NK-92 (cell line): ENCODE results near the gene ARRB1.
"Not testable (repeated sequence)": the region's sequence is repeated elsewhere in the genome, so short reads cannot be mapped to it uniquely, and the experiment has no call there.

Source experiments
- DNase-seq: peaks from one replicate; lab custom pipeline; 2025; ENCODE audit not compliant: unreplicated experiment; lab: John Stamatoyannopoulos, UW

The ARRB1 gene

DNA sequence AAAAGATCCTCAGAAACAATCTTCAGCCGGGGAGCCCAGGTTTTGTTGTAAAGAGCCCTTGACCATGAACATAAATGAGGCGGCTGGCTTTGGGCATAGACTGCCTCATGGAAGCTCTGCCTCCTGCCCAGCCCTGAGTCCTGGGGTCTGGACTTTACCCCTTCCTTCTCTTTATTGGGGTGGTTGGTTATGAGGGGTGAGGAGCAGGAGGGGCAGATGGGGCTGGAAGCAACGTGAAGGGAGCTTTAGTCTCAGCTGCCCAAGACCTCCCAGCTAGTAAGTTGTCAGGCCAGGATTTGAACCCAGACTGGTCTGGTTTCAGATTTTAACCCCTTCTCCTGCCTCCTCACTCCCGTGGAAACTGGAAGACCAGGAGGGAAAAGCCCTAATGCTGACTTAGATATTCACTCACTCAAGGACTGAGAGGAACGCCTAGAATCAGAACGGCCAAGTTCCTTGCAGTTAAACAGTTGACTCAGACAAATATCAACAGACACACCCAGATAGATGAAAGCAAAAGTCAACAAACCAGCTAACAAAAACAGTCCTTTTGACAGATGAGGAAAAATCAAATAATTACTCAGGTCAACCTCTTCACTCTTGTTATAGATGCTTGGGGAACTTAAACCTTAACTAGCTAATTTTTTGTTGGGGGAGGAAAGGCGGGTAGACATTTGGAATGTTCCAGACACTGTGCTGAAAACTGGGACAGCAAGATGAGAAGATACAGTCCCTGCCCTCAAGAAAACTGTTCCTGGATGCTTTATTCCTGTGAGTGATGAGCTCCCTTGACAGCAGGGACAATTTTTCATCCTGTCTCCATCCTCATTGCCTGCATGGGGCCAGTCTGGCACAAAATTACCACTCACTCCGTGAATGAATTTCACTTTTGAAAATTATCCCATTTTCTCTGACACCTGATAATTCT, 20.8 kb upstream of the ARRB1 start:
- DNase-seq = no peak

DNA sequence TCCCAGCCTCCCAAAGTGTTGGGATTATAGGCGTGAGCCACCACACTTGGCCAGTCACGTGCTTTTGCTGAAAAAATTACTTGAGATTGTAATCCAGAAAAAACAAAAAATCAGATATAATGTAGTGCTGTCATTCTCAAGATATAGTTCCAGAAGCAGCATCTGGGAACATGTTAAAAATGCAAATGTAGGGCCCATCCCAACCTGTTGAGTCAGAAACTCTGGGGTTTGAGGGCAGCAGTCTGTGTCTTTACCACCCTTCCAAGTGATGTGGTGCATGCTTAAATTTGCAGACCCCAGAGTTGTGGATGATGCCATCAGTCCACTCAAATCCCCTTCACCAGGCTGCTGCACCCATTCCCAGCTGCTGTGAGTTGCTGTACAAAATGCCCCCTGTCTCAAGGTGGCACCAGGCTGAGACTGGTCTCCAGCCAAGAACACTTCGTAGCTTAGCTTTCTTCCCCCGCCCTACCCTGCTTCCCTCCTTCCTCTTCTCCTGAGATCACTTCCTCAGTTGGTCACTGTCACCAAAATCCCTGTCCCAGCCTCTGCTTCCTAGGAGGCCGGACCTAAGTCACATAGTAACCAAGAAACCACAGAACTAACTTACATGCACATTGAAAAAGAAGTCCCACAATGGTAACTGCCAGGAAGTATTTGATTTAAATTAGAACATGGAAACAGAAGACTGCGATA, 18.2 kb upstream of the ARRB1 start:
- DNase-seq = no peak

DNA sequence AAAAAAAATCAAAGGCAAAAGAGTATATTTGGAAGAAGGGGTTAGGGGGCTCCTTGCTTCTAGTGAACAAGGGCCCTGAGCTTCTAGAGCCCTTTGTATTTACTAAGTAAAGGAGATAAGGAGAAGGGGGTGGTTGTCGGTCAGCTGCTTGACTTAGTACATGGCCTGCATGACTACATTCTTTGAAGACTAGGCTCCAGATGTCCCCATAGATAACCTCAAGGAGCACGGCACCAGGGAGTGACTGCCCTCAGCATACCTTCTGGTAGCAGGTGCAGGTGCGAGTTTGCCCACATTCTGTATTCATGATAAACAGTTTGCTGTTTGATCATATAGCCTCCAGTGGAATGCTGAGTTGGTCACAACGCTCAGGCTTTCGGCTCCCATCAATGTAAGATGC, 15.4 kb upstream of the ARRB1 start:
- DNase-seq = not testable (repeated sequence)

DNA sequence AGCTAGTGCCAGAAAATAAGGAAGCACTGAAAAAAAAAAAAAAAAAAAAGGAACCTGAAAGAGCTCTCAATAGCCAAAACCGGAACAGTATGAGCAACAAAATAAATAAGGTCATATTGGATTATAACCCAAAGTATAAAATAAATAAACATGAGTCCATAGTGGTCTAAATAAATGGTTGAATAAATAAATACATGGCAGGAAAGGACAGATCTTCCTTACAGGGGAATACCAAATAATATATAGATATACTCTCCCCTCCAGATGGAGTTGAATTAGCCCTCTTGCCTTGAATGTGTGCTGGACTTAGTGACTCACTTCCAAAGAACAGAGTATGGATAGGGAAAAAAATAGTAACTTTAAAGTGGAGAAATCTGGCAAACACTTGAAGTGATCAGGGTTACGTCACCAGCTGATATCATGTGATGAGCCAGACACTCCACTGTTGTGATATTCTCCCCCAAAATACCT, 14.3 kb upstream of the ARRB1 start:
- no peak for DNase-seq

DNA sequence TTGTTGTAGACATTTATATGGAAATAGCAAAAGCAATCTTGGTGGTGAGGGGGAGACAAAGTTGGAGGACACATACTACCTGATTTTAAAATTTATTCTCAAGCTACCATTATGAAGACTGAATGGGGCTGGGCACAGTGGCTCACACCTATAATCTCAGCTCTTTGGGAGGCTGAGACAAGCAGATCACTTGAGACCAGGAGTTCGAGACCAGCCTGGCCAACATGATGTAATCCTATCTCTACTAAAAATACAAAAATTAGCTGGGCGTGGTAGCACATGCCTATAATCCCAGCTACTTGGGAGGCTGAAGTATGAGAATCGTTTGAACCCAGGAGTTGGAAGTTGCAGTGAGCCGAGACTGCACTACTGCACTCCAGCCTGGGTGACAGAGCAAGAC, 10.8 kb upstream of the ARRB1 start:
- DNase-seq = not testable (repeated sequence)

DNA sequence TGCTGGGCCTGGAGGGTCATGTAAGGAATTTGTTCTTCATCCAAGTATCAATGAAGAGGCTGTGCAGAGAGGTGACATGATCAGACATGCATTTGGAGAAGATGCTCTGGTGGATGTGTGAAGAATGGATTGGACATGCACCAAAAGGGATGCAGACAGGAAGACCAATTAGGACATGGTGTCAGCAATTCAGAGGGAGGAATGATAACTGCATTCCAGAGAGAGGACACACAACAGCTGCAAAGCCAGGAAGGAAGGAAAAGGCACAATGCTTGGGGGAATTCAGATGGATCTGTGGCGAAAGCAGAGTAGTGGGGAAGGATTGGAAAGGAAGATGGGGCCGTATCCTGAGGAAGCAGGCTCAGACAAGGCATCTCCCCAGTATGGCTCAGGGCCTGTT, 5.2 kb upstream of the ARRB1 start:
- no peak for DNase-seq

DNA sequence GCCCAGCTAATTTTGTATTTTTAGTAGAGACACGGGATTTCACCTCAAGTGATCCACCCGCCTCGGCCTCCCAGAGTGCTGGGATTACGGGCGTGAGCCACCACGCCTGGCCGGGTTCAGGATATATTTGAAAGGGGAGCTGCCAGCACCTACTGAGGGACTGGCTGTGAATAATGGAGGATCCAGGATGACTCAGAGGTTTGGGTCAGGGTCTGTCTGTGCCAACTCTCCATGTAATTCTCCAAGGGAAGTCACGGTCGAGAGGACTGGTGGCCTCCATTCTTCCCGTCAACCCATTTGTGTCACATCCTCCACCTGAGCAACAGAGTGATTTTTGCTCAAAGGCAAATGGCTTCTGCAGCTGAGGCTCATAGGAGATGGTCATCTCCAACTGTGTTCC, 3.6 kb upstream of the ARRB1 start:
- DNase-seq = no peak

DNA sequence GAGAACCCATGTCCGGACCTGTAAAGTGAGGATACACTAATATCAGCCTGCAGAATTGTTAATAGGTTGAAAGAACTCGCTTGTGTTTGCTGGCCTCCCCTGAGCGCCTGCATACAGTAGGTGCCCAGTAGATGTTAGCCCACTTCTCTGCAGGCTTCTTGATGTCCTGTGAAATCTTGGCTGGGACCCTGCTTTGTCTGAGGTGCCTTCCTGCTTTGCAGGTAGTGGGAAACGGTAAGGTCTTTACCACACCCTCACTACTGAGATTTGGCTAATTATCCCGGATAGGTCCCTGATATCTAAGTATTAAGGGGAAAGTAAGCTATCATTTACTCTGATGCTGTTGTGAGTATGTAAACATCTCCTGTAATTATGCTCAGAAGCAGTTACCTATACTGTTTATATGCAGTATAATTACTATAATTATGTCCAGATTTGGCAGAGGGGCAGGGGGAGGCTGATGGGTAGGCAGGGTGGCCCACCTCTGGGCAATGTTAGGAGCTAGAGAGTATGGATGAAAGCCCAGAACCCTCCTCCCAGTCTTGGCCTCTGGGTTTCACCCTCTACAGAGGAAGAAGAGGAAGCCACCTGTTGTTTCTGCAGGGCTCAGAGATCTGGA, 1.2 kb upstream of the ARRB1 start:
- no peak for DNase-seq

DNA sequence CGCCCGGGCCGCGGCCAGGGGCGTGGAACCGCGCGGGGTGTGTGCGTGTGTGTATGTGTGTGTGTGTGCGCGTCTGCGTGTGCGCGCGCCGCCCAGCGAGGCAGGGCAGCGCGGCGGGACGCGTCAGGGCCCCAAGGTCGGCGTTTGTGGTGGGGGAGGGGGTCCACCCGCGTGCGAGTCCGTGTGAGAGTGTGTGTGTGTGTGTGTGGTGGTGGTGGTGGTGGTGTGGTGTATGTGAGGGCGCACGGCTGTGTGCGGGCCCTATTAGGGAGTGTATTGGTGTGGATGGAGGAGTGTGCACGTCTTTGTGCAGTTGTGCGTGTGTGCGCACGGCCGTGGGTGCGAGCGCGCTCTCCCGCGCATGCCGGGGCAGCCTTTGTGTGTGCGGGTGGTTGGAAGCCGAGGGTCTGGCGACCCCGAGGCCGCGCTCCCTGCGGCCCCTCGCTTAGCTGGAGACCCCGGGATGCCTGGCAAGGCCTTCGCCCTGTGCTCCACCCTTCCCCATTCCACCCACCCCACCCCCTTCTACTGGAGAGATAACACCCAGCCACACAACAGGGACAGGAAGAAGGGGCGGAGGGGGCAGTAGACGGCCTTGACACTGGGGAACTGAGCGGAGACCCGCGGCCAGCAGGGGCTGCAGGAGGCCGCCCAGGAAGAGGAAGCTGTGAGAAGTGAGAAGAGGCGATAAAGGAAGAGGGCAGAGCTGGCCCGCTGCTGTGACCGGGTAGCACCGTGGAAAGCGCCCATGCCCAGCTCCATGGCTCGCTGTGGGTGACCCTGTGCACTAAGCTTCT, 528 bp upstream of the ARRB1 start:
- DNase-seq = no peak

DNA sequence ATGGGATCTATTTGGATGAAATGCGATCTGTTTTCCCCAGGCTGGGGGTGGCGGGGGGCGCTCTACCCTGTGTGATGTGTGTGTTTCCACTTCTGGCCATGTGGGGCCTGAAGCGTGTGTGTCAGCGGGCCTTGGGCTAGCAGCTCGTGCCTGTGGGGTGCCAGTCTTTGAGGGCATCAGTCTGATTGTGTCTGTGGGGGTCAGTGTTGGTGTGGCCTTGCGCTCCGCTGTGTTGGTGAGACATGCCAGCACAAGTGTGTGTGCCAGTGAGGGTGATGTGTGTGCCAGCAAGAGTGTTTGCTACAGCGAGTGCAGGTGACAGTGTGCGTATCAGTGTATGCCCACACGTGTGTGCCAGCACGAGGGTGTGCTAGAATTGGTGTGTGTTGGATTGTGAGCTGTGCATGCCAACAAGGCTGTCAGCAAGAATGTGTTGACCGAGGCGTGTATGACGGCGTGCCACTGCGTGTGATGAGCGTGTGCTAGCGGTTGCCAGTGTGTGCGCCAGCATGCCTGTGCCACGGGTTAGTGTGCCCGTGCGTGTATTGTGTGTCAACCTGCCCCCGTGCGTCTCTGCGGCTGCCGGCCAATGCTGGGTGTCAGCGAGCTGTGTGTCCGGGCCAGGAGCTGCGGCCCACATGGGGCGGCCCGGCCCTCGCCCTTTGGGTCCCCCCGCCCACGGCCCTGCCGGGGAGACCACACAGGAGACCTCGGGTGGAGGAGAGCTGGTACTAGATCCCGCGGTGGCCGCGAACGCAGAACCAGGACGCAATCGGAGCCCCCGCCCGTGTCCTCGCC, 519 bp downstream of the ARRB1 start:
- no peak for DNase-seq

DNA sequence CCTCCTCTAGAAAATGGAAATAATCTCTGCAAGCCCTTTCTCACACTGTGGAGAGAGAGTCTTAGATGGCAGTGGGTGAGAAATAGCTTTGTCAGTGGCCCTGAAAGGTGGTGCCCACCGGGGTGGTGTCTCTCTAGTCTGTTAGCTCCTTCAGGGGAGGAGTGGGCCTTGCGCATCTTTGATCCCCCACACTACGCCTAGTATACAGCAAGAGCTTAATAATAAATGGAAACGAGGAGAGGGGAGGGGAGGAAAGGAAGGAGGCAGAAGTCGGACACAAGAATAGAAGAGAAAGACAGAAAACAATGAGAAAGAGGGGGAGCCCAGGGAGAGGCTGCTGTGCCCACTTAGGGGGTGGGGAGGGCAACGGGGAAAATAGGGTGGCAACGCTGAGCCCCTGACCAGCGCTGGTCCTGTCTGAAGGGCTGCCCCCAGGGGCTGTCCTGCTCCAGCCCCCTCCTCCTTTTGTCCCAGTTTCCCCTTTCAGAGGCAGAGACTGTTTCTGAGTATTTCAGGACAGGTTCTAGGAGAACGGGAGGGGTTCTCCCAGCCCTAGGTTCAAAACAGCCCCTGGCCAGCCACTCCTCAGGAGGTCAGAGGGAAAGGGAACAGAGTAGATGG, 1.2 kb downstream of the ARRB1 start:
- DNase-seq = no peak

DNA sequence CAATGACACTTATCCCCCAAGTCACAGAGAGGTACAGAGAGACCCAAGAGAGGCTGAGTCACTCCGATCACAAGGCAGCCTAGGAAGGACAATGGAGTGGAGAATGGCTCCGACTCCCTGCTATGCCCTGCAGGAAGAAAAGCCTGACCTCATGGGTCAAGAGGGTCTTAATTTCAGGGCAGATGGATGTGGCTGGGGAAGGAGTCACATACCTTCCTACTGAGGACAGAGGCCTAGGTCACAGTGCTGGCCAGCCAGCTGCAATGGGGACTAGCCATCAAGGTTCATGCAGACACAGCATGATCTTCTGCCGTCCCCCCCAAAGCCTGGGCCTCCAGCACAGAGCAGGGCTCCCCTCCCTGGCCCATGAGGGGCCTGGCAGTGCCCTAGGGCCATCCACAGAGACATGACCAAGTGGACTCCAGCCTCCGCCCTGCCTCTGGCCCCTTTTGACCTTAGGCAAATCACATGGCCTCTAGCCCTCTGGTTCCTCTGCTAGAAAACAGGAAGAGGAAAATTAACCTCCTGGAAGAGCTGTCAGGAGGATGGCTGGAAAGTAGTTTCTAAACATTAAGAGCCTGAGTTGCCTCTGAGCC, 1.8 kb downstream of the ARRB1 start:
- no peak for DNase-seq

DNA sequence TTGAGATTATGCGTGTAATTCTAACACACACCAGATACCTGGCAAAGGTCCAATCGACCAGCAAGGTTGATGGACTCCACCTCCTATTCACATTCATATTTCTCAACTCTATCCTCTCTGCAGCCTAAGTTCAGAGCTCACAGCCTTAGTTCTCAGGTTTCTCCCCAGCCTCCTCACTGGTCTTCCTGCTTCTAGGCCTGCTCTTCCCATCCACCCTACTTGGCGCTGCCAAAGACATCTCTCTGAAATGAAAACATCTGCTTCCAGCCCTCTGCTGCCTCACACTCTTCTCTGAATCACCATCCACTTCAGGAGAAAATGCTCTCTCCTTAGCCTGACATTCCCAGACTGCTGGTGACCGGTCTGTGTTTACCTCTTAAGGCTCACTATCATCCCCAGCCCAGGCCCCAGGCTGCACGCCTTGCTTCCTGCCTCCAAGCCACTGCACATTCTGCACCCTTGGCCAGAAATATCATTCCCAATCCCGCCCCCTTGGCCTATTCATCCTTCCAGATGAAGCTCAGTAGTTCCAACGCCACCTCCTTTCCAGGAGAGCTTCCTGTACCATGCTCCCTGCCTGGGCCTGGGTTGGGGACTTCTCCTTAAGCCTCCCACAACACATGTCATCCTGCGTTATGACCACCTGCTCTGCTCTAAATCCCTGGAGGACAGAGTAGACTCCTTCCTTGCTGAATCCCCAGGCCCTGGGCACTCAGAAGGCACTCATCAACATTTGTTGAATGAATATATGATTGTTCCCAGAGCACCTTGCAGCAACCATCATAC, 3.5 kb downstream of the ARRB1 start:
- no peak for DNase-seq

DNA sequence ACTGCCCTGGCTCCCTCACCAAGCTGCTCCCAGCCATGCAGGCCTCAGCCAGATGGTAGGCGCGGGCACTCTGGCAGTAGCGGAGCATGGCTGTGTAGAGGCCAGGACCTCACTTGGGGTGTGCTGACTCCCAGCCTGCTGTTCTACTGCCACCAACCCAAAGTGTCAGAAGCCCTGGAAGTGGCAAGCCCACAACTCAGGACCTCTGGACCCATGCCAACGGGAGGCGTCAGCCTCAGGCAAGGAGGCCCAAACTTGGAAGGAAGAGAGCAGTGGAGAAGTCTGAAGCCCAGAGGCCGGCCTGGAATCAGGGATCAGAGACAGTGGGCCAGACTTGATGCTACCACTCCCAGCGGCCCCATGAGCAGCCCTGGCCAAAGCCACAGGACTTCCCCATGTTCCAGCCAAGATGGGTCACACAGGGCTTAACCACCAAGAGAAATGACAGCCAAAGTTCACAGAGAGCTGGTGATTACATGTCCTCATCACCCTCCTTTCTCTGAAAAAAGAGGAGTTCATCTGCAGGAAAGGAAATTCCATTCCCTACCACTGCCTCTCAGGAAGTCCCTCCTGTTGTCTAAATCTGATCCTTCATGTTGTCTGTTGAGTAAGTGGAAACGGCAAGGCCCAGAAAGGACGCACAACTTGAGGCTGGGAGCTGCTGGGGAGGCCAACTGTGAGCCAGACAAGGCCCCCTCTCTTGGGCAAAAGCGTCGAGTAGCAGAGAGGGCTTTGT, 4.4 kb downstream of the ARRB1 start:
- no peak for DNase-seq

DNA sequence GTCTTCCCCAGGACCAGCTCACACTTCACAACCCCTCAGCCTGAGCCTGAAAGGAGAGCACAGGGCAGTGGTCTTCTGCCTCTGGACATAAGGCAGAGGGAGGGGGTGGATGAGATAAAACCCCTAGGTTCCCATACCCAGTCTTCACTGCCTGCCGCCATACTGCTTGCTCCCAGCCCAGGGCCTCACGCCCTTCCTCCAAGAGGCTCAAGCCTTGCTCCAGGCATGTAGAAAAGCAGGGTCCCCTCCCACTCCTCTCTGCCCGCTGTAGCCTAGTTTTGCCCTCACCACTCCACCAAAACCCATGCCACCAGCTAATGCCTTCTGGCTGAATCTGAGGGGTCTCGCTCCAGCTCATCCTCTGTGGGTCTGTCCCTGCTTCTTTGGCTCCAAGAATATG, 5.2 kb downstream of the ARRB1 start:
- no peak for DNase-seq

DNA sequence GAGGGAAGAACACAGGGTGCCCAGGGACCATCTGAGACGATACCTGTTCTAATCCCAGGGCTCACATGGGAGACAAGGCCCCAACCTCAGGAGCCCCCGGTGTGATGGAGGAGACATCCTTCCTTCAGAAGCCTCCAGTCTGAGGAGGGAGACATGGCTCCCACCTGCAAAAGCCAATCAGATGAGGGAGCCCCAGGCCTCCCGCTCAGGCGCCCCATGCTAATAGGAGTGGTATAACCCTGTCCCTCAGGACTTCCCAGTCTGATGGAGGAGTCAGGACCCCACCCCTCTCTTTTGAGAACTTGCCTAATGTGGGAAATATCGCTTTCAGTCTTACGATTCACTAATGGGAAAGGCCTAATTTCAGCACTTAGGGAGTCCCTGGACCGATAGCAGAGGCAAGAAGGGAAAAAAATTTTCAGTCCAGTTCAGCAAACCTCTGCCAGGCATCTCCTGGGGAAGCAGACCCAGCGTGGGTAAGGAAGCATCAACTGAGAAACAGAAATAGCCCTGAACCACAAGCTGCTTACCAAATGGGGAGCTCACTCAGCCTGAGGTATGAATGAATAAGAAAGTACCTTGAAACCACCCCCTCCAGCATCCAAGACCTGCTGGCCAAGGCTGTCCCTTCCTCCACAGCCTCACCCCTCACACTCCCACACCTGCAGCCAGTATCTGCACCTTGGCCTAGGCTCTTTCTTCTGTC, 5.9 kb downstream of the ARRB1 start:
- no peak for DNase-seq

DNA sequence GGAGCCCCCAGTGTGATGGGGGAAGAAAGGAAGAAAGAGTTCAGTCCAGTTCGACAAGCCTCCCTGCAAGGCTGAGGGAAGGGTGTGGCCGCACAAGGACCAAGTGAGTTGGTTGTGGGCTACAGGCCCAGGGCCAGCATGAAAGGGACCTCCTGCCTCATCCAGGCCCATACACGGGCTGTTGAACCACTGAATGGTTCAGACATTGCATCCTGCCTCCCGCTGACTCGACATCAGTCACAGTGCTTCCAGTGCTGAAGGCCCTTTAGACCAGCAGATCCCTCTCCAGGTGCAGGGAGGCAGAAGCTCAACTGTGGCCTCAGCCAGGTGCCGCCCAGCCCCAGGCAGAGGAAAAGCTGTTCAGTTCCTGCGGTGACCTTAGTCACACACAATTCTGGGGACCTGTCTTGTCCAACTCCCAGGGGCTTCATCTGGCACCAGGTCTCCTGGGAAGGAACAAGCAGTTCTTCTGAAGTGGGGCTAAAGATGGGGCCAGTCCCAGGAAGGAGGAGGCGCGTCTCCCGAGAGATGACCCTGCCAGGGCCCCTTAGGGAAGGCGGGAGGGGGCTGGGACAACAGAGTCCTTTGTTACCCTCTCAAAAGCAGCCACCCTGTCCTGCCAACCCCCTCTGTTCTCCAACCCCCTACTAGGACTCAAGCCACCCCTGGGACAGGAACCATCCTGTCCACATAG, 6.6 kb downstream of the ARRB1 start:
- no peak for DNase-seq
